H9 (cell line): Measurements from ENCODE around the gene ABHD17C. TPM values are rescaled to one million over a fixed set of nuclear protein-coding genes. Genes with fewer than 3 reads are reported as not detected.

Source experiments
- DNase-seq: peaks from one replicate; pipeline ENCODE4 v3.0.0-alpha.2; 2017
- H2AFZ ChIP-seq: one replicate; pipeline ENCODE4 v1.6.1; 2013; ENCODE audit warnings: mild to moderate bottlenecking, low read length, control low read depth, moderate library complexity
- H2AK5ac ChIP-seq: 2 replicates; pipeline ENCODE4 v1.6.1; 2013; ENCODE audit warnings: low read length, control low read depth, mixed read lengths; ENCODE audit not compliant: insufficient read length
- H2BK120ac ChIP-seq: one replicate; pipeline ENCODE4 v1.6.1; 2013; ENCODE audit warnings: low read depth, mild to moderate bottlenecking, low read length, control low read depth, inconsistent platforms; ENCODE audit not compliant: poor library complexity, severe bottlenecking
- H2BK12ac ChIP-seq: 2 replicates; pipeline ENCODE4 v1.6.1; 2013; ENCODE audit warnings: low read length, control low read depth, mixed read lengths, low read depth; ENCODE audit not compliant: insufficient read length
- H2BK15ac ChIP-seq: 2 replicates; pipeline ENCODE4 v1.6.1; 2013; ENCODE audit warnings: low read depth, low read length, control low read depth
- H2BK20ac ChIP-seq: one replicate; pipeline ENCODE4 v1.6.1; 2013; ENCODE audit warnings: low read depth, mild to moderate bottlenecking, low read length, control low read depth, inconsistent platforms; ENCODE audit not compliant: poor library complexity, severe bottlenecking
- H2BK5ac ChIP-seq: 2 replicates; pipeline ENCODE4 v1.6.1; 2013; ENCODE audit warnings: low read length, control low read depth, mixed read lengths; ENCODE audit not compliant: insufficient read length
- H3K14ac ChIP-seq: 2 replicates; pipeline ENCODE4 v1.6.1; 2013; ENCODE audit warnings: low read length, control low read depth; ENCODE audit not compliant: insufficient read depth
- H3K18ac ChIP-seq: 2 replicates; pipeline ENCODE4 v1.6.1; 2013; ENCODE audit warnings: low read depth, mild to moderate bottlenecking, mixed read lengths, low read length, control low read depth; ENCODE audit not compliant: insufficient read length
- H3K23ac ChIP-seq: 2 replicates; pipeline ENCODE4 v1.6.1; 2013; ENCODE audit warnings: low read length, control low read depth, mixed read lengths, low read depth; ENCODE audit not compliant: insufficient read length
- H3K23me2 ChIP-seq: 2 replicates; pipeline ENCODE4 v1.6.1; 2013; ENCODE audit warnings: low read depth, mild to moderate bottlenecking, mixed read lengths, low read length, control low read depth; ENCODE audit not compliant: insufficient read length, poor library complexity, severe bottlenecking
- H3K27ac ChIP-seq: 2 replicates; pipeline ENCODE4 v1.5.1; 2013; ENCODE audit warnings: low read length, control low read depth, mixed read lengths, low read depth; ENCODE audit not compliant: insufficient read length
- H3K27me3 ChIP-seq: 2 replicates; pipeline ENCODE4 v1.6.1; 2013; ENCODE audit warnings: low read length, control low read depth, inconsistent platforms; ENCODE audit not compliant: insufficient read depth
- H3K4ac ChIP-seq: 2 replicates; pipeline ENCODE4 v1.6.1; 2013; ENCODE audit warnings: low read depth, mild to moderate bottlenecking, control low read depth, inconsistent platforms, low read length, moderate library complexity
- H3K4me1 ChIP-seq: 2 replicates; pipeline ENCODE4 v1.6.1; 2013; ENCODE audit warnings: low read length, control low read depth, inconsistent platforms; ENCODE audit not compliant: insufficient read depth
- H3K4me2 ChIP-seq: 2 replicates; pipeline ENCODE4 v1.6.1; 2013; ENCODE audit warnings: low read length, control low read depth, mixed read lengths; ENCODE audit not compliant: insufficient read length, insufficient read depth
- H3K56ac ChIP-seq: 2 replicates; pipeline ENCODE4 v1.6.1; 2013; ENCODE audit warnings: low read depth, mild to moderate bottlenecking, mixed read lengths, low read length, control low read depth; ENCODE audit not compliant: insufficient read length
- H3K79me1 ChIP-seq: 2 replicates; pipeline ENCODE4 v1.6.1; 2013; ENCODE audit warnings: low read depth, mild to moderate bottlenecking, moderate library complexity, low read length, control low read depth, inconsistent platforms; ENCODE audit not compliant: insufficient read depth, poor library complexity, severe bottlenecking
- H3K79me2 ChIP-seq: 2 replicates; pipeline ENCODE4 v1.6.1; 2013; ENCODE audit warnings: low read length, control low read depth, inconsistent platforms; ENCODE audit not compliant: insufficient read depth
- H3K9ac ChIP-seq: 2 replicates; pipeline ENCODE4 v1.6.1; 2013; ENCODE audit warnings: low read length, control low read depth, mixed read lengths; ENCODE audit not compliant: insufficient read length; ENCODE audit errors: extremely low read depth
- H3K9me3 ChIP-seq: one replicate; pipeline ENCODE4 v1.6.1; 2013; ENCODE audit warnings: low read depth, low read length, inconsistent platforms; ENCODE audit not compliant: control insufficient read depth
- H3T11ph ChIP-seq: one replicate; pipeline ENCODE4 v1.6.1; 2013; ENCODE audit warnings: mild to moderate bottlenecking, low read length, control low read depth, inconsistent platforms
- H4K20me1 ChIP-seq: one replicate; pipeline ENCODE4 v1.6.1; 2013; ENCODE audit not compliant: control insufficient read depth, insufficient read length, insufficient read depth
- H4K5ac ChIP-seq: 2 replicates; pipeline ENCODE4 v1.6.1; 2013; ENCODE audit warnings: low read depth, mild to moderate bottlenecking, mixed read lengths, low read length, control low read depth; ENCODE audit not compliant: insufficient read length
- H4K8ac ChIP-seq: replicated peaks from 2 replicates; pipeline ENCODE4 v1.6.1; 2013; ENCODE audit warnings: low read length, control low read depth, mixed read lengths, low read depth; ENCODE audit not compliant: insufficient read length
- H4K91ac ChIP-seq: 2 replicates; pipeline ENCODE4 v1.6.1; 2013; ENCODE audit warnings: low read depth, mild to moderate bottlenecking, moderate library complexity, mixed read lengths, low read length, control low read depth; ENCODE audit not compliant: insufficient read length
- H3K27ac Mint-ChIP-seq, 3 experiments: 2 replicates in 2 of 3; 3 replicates in 1 of 3; pipeline ENCODE4 v1.8.0; 2020 to 2021; ENCODE audit warnings: mixed read lengths in 3 of 3, mild to moderate bottlenecking in 1 of 3, moderate library complexity in 1 of 3
- H3K27me3 Mint-ChIP-seq: 2 replicates; pipeline ENCODE4 v1.8.0; 2021; ENCODE audit warnings: low read depth, mild to moderate bottlenecking, moderate library complexity, mixed read lengths
- H3K36me3 Mint-ChIP-seq, 3 experiments: 2 replicates in 2 of 3; 3 replicates in 1 of 3; pipeline ENCODE4 v1.8.0; 2020 to 2021; ENCODE audit warnings: low read depth in 3 of 3, mixed read lengths in 3 of 3; ENCODE audit not compliant: insufficient read depth in 1 of 3
- H3K4me1 Mint-ChIP-seq, 2 experiments: 2 replicates each; pipeline ENCODE4 v1.8.0; 2020; ENCODE audit warnings: mixed read lengths in 2 of 2
- H3K4me3 Mint-ChIP-seq, 2 experiments: 2 replicates in 1 of 2; 3 replicates in 1 of 2; pipeline ENCODE4 v1.8.0; 2020 to 2021; ENCODE audit warnings: mild to moderate bottlenecking in 2 of 2, mixed read lengths in 2 of 2, moderate library complexity in 1 of 2
- H3K9me3 Mint-ChIP-seq, 2 experiments: 2 replicates in 1 of 2; 3 replicates in 1 of 2; pipeline ENCODE4 v1.8.0; 2020; ENCODE audit warnings: mild to moderate bottlenecking in 2 of 2, mixed read lengths in 2 of 2, moderate library complexity in 1 of 2
- CTCF ChIP-seq: fragments of 200-600 bp; sonication (generic); conservative IDR thresholded peaks from 3 replicates; pipeline ENCODE4 v1.8.0; 2021; ENCODE audit warnings: antibody characterized with exemption, mild to moderate bottlenecking
- WGBS: extraction: QIAGEN DNeasy Blood & Tissue Kit; methylation state at CpG from one replicate; pipeline ENCODE4 v1.1.7; 2013; ENCODE audit warnings: missing lambda C conversion rate, low lambda C conversion rate, mixed read lengths; ENCODE audit not compliant: insufficient read length; ENCODE audit errors: extremely low coverage; 5-methylcytosine and 5-hydroxymethylcytosine counted together
- total RNA-seq: library from RNA; stranded (reverse); gene quantifications from 2 replicates; pipeline ENCODE4 v1.2.1, GENCODE V29; 2021

Gene ABHD17C
- total RNA-seq, 1 experiment from 2014 or later: 21.5 TPM

- no peak overlapping the region for H4K5ac ChIP-seq
- H3K27ac ChIP-seq: no peak overlapping the region
- Mint-ChIP-seq H3K36me3 (no peaks in the 10 kb centered on the region; a peak in 3 of 7 replicates), H3K9me3 (no peaks in the 10 kb centered on the region), H3K4me1 (peaks cover 10 to 16% of the 10 kb centered on the region in 2 experiments), H3K27me3 (no peaks in the 10 kb centered on the region), H3K4me3 (no peak overlapping the region), H3K27ac (no peak overlapping the region)
- H2BK20ac ChIP-seq: no peak overlapping the region
- H2BK12ac ChIP-seq: no peak overlapping the region
- no peaks in the 10 kb centered on the region for H3K79me1 ChIP-seq
- no CpG with 5 or more reads among the region's 6 CpGs for WGBS
- no peaks in the 10 kb centered on the region for H3K23me2 ChIP-seq
- no peak for DNase-seq
- H2BK15ac ChIP-seq: no peak overlapping the region
- no peaks in the 10 kb centered on the region for H3K9me3 ChIP-seq
- H2AFZ ChIP-seq: no peak overlapping the region
- H3K27me3 ChIP-seq: no peaks in the 10 kb centered on the region
- no peak overlapping the region for H3K56ac ChIP-seq
- no peak overlapping the region for H2AK5ac ChIP-seq
- H3K4me1 ChIP-seq: peaks cover 6% of the 10 kb centered on the region; the same call in 1 of the 2 replicates
- no peaks in the 10 kb centered on the region for H4K20me1 ChIP-seq
- H3K4ac ChIP-seq: no peak overlapping the region
- H3T11ph ChIP-seq: no peak overlapping the region
- no peak overlapping the region for H3K9ac ChIP-seq
- H3K4me2 ChIP-seq: no peak overlapping the region
- H4K91ac ChIP-seq: no peak overlapping the region
- no peak overlapping the region for H3K14ac ChIP-seq
- H2BK5ac ChIP-seq: no peak overlapping the region
- no peak overlapping the region for H3K18ac ChIP-seq
- no peak for TF ChIP-seq CTCF
- H3K23ac ChIP-seq: no peak overlapping the region
- no peak overlapping the region for H2BK120ac ChIP-seq
- H4K8ac ChIP-seq: no peak overlapping the region
- H3K79me2 ChIP-seq: no peaks in the 10 kb centered on the region
Observed at GRCh38 chr15:80758130-80758745, 63.1 kb downstream of the ABHD17C start.
